ENCODE data around the gene PSG7. TPM values are rescaled to one million over a fixed set of nuclear protein-coding genes. Genes with fewer than 3 reads are reported as not detected.
"Not testable (repeated sequence)": the region's sequence is repeated elsewhere in the genome, so short reads cannot be mapped to it uniquely, and the experiment has no call there.

Gene PSG7
- total RNA-seq, 4 donors from 2014 or later, result not detected

- Histone ChIP-seq H3K27ac (no peak overlapping the region), H3K9me3 (no peaks in the 10 kb centered on the region), H3K27me3 (no peaks in the 10 kb centered on the region), H3K4me1 (no peaks in the 10 kb centered on the region), H3K4me3 (no peak overlapping the region), H3K36me3 (no peaks in the 10 kb centered on the region)
- in situ Hi-C loops (cut with MboI; ENCODE audit: low pct_ligation_motif_present in 1 of 4, low pct_unique_long_range_greater_than_20kb in 1 of 4, low sequenced_read_pairs in 3 of 4), result no loop called here
- WGBS, 2 donors (ENCODE audit: low coverage in 1 of 2), result 40 to 49% methylated on average over 13 of the region's 13 CpGs
- TF ChIP-seq EP300 (IDR thresholded peaks at IDR 0.05; ENCODE audit: low read depth), result no peak
- TF ChIP-seq POLR2AphosphoS5 (IDR thresholded peaks at IDR 0.05), result no peak
- TF ChIP-seq POLR2A (IDR thresholded peaks at IDR 0.05), result no peak
- TF ChIP-seq, protein P1, sequence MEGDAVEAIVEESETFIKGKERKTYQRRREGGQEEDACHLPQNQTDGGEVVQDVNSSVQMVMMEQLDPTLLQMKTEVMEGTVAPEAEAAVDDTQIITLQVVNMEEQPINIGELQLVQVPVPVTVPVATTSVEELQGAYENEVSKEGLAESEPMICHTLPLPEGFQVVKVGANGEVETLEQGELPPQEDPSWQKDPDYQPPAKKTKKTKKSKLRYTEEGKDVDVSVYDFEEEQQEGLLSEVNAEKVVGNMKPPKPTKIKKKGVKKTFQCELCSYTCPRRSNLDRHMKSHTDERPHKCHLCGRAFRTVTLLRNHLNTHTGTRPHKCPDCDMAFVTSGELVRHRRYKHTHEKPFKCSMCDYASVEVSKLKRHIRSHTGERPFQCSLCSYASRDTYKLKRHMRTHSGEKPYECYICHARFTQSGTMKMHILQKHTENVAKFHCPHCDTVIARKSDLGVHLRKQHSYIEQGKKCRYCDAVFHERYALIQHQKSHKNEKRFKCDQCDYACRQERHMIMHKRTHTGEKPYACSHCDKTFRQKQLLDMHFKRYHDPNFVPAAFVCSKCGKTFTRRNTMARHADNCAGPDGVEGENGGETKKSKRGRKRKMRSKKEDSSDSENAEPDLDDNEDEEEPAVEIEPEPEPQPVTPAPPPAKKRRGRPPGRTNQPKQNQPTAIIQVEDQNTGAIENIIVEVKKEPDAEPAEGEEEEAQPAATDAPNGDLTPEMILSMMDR (IDR thresholded peaks at IDR 0.05), result peak in 2 of 5 experiments; percentile 25
- no peak for DNase-seq
- intact Hi-C loops (cut with DNase I; ENCODE audit: low total_unique reads), result no loop called here
Measured at GRCh38 chr19:42942187-42942789, 5.3 kb upstream of the PSG7 start.

DNA sequence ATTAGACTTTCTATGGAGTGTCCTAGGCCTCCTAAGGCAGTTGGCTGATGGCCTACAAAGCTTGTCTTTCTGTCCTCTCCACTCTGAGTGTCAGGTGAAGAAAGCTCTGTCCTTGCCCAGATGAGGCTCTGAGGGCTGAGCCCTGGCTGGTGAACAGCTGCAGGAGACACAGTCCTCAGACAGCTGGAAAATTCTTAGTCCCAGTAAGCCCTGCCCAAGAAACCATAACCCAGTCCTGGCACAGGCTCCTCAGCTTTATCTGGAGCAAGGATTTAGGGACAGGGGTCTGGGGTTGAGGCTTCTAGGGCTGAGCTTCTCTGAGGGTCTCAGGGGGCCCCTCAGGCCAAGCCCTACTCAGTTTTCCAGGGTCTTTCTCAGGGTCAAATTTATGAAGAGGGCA, 2.3 kb downstream of the PSG7 start:
- DNase-seq; intact Hi-C loops (cut with DNase I; ENCODE audit: low total_unique reads); H3K4me3 ChIP-seq; H3K27me3 ChIP-seq; in situ Hi-C loops (cut with MboI; ENCODE audit: low pct_ligation_motif_present in 1 of 4, low pct_unique_long_range_greater_than_20kb in 1 of 4, low sequenced_read_pairs in 3 of 4); H3K36me3 ChIP-seq; H3K9me3 ChIP-seq; H3K27ac ChIP-seq; H3K4me1 ChIP-seq: not testable (repeated sequence)

GRCh38 chr19:42934183-42934582, 2.8 kb downstream of the PSG7 start:
- H3K27ac ChIP-seq; H3K9me3 ChIP-seq; H3K27me3 ChIP-seq; H3K4me3 ChIP-seq; H3K36me3 ChIP-seq; in situ Hi-C loops (cut with MboI; ENCODE audit: low pct_ligation_motif_present in 1 of 4, low pct_unique_long_range_greater_than_20kb in 1 of 4, low sequenced_read_pairs in 3 of 4); intact Hi-C loops (cut with DNase I; ENCODE audit: low total_unique reads); H3K4me1 ChIP-seq; DNase-seq: not testable (repeated sequence)

- intact Hi-C loops (cut with DNase I; ENCODE audit: low total_unique reads); H3K27ac ChIP-seq; H3K27me3 ChIP-seq; in situ Hi-C loops (cut with MboI; ENCODE audit: low pct_ligation_motif_present in 1 of 4, low pct_unique_long_range_greater_than_20kb in 1 of 4, low sequenced_read_pairs in 3 of 4); H3K9me3 ChIP-seq; H3K4me3 ChIP-seq; H3K4me1 ChIP-seq; H3K36me3 ChIP-seq; DNase-seq: not testable (repeated sequence)
- WGBS, 2 donors (ENCODE audit: low coverage in 1 of 2), result 53 to 79% methylated on average over 2 to 3 of the region's 3 CpGs
Measured at GRCh38 chr19:42933412-42933811, 3.6 kb downstream of the PSG7 start.

DNA sequence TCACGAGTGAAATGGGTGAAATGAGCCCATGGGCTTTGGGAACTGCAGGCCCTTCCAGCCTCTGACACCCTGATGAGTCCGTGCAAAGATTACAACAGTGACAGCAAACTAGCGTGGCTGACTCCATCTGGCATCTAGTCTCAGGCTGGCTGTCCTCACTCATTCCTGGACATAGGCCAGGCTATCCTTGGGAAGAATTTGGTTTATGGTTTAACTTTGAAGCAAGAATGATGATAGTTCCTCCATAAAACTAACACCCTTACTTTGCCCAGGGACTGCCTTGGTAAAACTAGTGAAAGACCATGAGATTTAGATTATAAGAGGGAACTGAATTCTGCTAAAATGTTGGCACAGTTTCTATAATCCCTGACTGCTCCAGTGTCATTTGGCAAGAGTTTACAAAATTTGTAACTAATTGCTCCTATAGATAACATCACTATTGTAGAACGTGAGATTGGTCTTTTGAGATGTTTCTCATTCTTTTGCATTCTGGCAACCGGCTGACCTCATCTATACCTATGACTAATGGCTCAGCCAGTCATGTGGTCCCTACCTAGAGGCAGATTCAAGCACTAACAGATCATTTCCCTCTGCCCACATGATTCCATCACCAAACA, 4.4 kb downstream of the PSG7 start:
- H3K27me3 ChIP-seq; in situ Hi-C loops (cut with MboI; ENCODE audit: low pct_ligation_motif_present in 1 of 4, low pct_unique_long_range_greater_than_20kb in 1 of 4, low sequenced_read_pairs in 3 of 4); H3K27ac ChIP-seq; H3K4me1 ChIP-seq; H3K36me3 ChIP-seq; DNase-seq; H3K4me3 ChIP-seq; intact Hi-C loops (cut with DNase I; ENCODE audit: low total_unique reads); H3K9me3 ChIP-seq: not testable (repeated sequence)
- 46 to 61% methylated on average over 3 to 5 of the region's 5 CpGs for WGBS, 2 donors (ENCODE audit: low coverage in 1 of 2)

- H3K36me3 ChIP-seq; intact Hi-C loops (cut with DNase I; ENCODE audit: low total_unique reads); H3K9me3 ChIP-seq; H3K4me3 ChIP-seq; H3K27me3 ChIP-seq; H3K27ac ChIP-seq; in situ Hi-C loops (cut with MboI; ENCODE audit: low pct_ligation_motif_present in 1 of 4, low pct_unique_long_range_greater_than_20kb in 1 of 4, low sequenced_read_pairs in 3 of 4); H3K4me1 ChIP-seq: not testable (repeated sequence)
- TF ChIP-seq, protein P1 (IDR thresholded peaks at IDR 0.05), result peak in 3 of 5 experiments; percentile 6 to 35 (median 31)
- peak; percentile 17 for DNase-seq
- WGBS, 2 donors (ENCODE audit: low coverage in 1 of 2), result 0% methylated on average over 1 of the region's 1 CpG; no CpG with 5 or more reads in 1 of the 2 donors
Measured at GRCh38 chr19:42930214-42930613, 6.8 kb downstream of the PSG7 start.

All from transverse colon (tissue), 4 donors.